ENCODE data around the gene MYOF. TPM values are rescaled to one million over a fixed set of nuclear protein-coding genes. Genes with fewer than 3 reads are reported as not detected.

The MYOF gene
- total RNA-seq, 6 experiments from 2014 or later, result 401 to 553 (median 530) TPM

GRCh38 chr10:93440591-93441091 is 41.5 kb downstream of the MYOF start:
- Mint-ChIP-seq H3K9me3 (no peaks in the 10 kb centered on the region; the same call in 1 of the 2 replicates), H3K4me3 (peak overlapping the region; percentile 55), H3K27me3 (ENCODE audit: insufficient read depth) (peaks cover 6% of the 10 kb centered on the region; the same call in 1 of the 2 replicates), H3K4me1 (ENCODE audit: low read depth) (peaks cover 100% of the 10 kb centered on the region), H3K36me3 (ENCODE audit: low read depth) (peaks cover 65% of the 10 kb centered on the region), H3K27ac (peak overlapping the region; percentile 97)
- DNase-seq, result peak; percentile 75
- TF ChIP-seq CTCF (IDR thresholded peaks at IDR 0.05), result no peak

- Mint-ChIP-seq H3K36me3 (ENCODE audit: low read depth) (peaks cover 57% of the 10 kb centered on the region), H3K27ac (peak overlapping the region; percentile 97), H3K27me3 (ENCODE audit: insufficient read depth) (peaks cover 6% of the 10 kb centered on the region; the same call in 1 of the 2 replicates), H3K4me1 (ENCODE audit: low read depth) (peaks cover 98% of the 10 kb centered on the region), H3K4me3 (peak overlapping the region; percentile 77), H3K9me3 (no peaks in the 10 kb centered on the region; the same call in 1 of the 2 replicates)
- no peak for DNase-seq
- TF ChIP-seq CTCF (IDR thresholded peaks at IDR 0.05), result no peak
Observed at GRCh38 chr10:93438613-93439253, 43.4 kb downstream of the MYOF start.

GRCh38 chr10:93437946-93438612 is 44.1 kb downstream of the MYOF start:
- H3K4me1 Mint-ChIP-seq (ENCODE audit: low read depth), result peaks cover 98% of the 10 kb centered on the region

GRCh38 chr10:93437086-93437945 is 44.8 kb downstream of the MYOF start:
- peaks cover 8% of the 10 kb centered on the region for H3K27me3 Mint-ChIP-seq (ENCODE audit: insufficient read depth)
- DNase-seq, result peak; percentile 98
- no peaks in the 10 kb centered on the region; the same call in 1 of the 2 replicates for H3K9me3 Mint-ChIP-seq

More at GRCh38 chr10:93437946-93438612, 44.1 kb downstream of the MYOF start:
- H3K4me3 Mint-ChIP-seq, result peak overlapping the region; percentile 77
- no peak for TF ChIP-seq CTCF (IDR thresholded peaks at IDR 0.05)
- H3K9me3 Mint-ChIP-seq, result no peaks in the 10 kb centered on the region; the same call in 1 of the 2 replicates
- H3K27ac Mint-ChIP-seq, result peak overlapping the region; percentile 97
- DNase-seq, result peak; percentile 48
- peaks cover 54% of the 10 kb centered on the region for H3K36me3 Mint-ChIP-seq (ENCODE audit: low read depth)
- peaks cover 8% of the 10 kb centered on the region for H3K27me3 Mint-ChIP-seq (ENCODE audit: insufficient read depth)

More at GRCh38 chr10:93437086-93437945, 44.8 kb downstream of the MYOF start:
- Mint-ChIP-seq H3K4me1 (ENCODE audit: low read depth) (peaks cover 98% of the 10 kb centered on the region), H3K27ac (peak overlapping the region; percentile 97), H3K36me3 (ENCODE audit: low read depth) (peaks cover 55% of the 10 kb centered on the region), H3K4me3 (peak overlapping the region; percentile 77)
- peak; percentile 30; the same call in 1 of the 2 replicates for TF ChIP-seq CTCF (IDR thresholded peaks at IDR 0.05)

Data from HFFc6 (cell line).